ENCODE results near the gene A2M. TPM values are rescaled to one million over a fixed set of nuclear protein-coding genes. Genes with fewer than 3 reads are reported as not detected.

A2M gene
- total and polyA plus RNA-seq, 9 donors: 50.5 to 926 (median 222) TPM

GRCh38 chr12:9066755-9067423, 48.8 kb downstream of the A2M start:
- no peak for DNase-seq
- H3K4me1 ChIP-seq (ENCODE audit: insufficient read depth): peaks cover 4% of the 10 kb centered on the region
- no peaks in the 10 kb centered on the region for H3K9me3 ChIP-seq
- H3K27me3 ChIP-seq: no peaks in the 10 kb centered on the region
- no peak overlapping the region for H3K27ac ChIP-seq
- no peaks in the 10 kb centered on the region for H3K36me3 ChIP-seq
- H3K4me3 ChIP-seq: no peak overlapping the region
- intact Hi-C loops (cut with DNase I): no loop called here
- WGBS, 3 donors: 77 to 79% (median 78%) methylated on average over 3 of the region's 3 CpGs
- no peak for TF ChIP-seq POLR2A (IDR thresholded peaks at IDR 0.05)
- TF ChIP-seq, protein P1, sequence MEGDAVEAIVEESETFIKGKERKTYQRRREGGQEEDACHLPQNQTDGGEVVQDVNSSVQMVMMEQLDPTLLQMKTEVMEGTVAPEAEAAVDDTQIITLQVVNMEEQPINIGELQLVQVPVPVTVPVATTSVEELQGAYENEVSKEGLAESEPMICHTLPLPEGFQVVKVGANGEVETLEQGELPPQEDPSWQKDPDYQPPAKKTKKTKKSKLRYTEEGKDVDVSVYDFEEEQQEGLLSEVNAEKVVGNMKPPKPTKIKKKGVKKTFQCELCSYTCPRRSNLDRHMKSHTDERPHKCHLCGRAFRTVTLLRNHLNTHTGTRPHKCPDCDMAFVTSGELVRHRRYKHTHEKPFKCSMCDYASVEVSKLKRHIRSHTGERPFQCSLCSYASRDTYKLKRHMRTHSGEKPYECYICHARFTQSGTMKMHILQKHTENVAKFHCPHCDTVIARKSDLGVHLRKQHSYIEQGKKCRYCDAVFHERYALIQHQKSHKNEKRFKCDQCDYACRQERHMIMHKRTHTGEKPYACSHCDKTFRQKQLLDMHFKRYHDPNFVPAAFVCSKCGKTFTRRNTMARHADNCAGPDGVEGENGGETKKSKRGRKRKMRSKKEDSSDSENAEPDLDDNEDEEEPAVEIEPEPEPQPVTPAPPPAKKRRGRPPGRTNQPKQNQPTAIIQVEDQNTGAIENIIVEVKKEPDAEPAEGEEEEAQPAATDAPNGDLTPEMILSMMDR (IDR thresholded peaks at IDR 0.05): no peak
- no peak for TF ChIP-seq EP300 (IDR thresholded peaks at IDR 0.05)

DNA sequence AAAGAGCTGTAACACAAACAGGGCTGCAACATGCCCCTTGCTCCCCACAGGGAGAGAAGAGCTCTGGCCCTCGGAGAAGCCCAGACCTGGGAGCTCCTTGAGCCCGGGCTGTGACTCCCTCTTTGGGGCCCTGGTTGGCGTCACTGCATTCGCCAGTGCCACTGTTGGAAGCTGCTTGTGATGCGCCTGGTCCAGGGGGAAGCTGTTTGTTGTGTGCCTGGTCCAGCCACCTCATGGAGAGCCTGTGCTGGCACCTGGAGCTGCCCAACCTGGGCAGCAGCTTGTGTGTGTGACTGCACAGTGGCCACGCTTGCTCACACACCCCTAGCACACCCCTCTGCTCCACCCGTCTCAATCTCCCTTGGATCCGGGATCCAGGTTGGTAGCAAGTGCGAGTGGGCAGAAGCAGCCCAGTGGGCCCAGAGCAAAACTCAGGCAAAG, 49.5 kb downstream of the A2M start:
- H3K4me1 ChIP-seq (ENCODE audit: insufficient read depth): peaks cover 4% of the 10 kb centered on the region
- no peak overlapping the region for H3K4me3 ChIP-seq
- DNase-seq: peak in 1 of 5 donors; percentile 17
- H3K9me3 ChIP-seq: no peaks in the 10 kb centered on the region
- 95 to 99% (median 98%) methylated on average over 9 of the region's 9 CpGs for WGBS, 3 donors
- intact Hi-C loops (cut with DNase I): no loop called here
- no peaks in the 10 kb centered on the region for H3K27me3 ChIP-seq
- H3K27ac ChIP-seq: no peak overlapping the region
- no peaks in the 10 kb centered on the region for H3K36me3 ChIP-seq
- TF ChIP-seq EP300 (IDR thresholded peaks at IDR 0.05) (no peak), POLR2A (IDR thresholded peaks at IDR 0.05) (no peak)
- TF ChIP-seq, protein P1 (IDR thresholded peaks at IDR 0.05): no peak

DNA sequence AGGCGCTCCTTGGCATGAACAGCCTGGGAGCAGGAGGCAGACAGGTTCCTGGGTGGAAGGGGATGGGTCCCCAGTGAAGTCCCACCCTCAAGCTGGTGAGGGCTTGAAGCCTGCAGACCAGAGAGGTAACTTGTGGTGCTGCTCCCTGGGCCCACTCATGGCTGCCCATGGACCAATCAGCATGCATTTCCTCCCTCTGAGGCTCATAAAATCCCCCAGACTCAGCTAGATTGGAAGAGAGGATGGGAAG, 50.2 kb downstream of the A2M start:
- H3K9me3 ChIP-seq: no peaks in the 10 kb centered on the region
- intact Hi-C loops (cut with DNase I): no loop called here
- TF ChIP-seq POLR2A (IDR thresholded peaks at IDR 0.05) (no peak), EP300 (IDR thresholded peaks at IDR 0.05) (no peak)
- TF ChIP-seq, protein P1 (IDR thresholded peaks at IDR 0.05): no peak

DNA sequence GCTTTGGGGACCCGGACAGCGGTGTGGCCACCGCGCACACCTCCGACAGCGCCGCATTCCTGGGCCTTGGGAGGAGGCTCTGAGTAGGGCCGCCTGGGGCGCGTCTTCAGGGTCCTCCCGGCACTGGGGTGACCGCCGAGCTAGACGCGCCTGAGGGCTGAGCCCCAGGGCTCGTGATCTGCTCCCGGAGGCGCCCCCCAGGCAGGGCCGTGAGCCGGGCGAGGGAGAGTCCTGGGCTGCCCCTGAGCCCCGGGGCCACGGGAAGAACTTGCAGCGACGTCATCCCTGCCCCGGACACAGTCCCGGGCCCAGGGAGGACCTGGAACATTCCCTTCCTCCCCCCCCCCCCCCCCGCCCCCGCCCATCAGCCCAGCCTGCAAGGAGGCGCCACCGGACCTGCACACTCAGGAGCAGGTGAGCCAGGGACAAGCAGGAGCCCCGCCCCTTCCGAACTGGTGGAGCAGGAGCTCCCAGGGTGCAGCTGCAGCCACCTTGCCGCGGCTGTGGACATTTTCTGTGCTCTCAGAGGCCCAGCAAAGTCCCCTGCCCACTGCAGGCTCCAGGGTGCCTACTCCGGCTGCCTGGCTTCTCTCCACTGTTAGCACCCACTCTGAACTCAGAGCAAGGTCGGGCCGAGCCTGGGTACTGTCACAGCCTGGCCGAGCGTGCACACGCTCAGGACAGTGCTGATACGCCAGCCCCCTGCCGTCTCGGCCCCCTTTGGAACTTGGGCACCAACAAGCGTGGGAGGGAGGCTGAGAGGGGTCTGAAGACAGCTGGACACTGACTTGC, 50.7 kb downstream of the A2M start:
- 18 to 27% (median 20%) methylated on average over 31 to 45 of the region's 45 CpGs for WGBS, 3 donors
- Histone ChIP-seq H3K27ac (peak overlapping the region; percentile 80 to 99), H3K27me3 (no peaks in the 10 kb centered on the region), H3K36me3 (no peaks in the 10 kb centered on the region), H3K9me3 (no peaks in the 10 kb centered on the region), H3K4me3 (peak overlapping the region; percentile 99), H3K4me1 (ENCODE audit: insufficient read depth) (peaks cover 4% of the 10 kb centered on the region)
- DNase-seq: peak; percentile 76 to 84 (median 81)
- intact Hi-C loops (cut with DNase I): no loop called here
- TF ChIP-seq, protein P1 (IDR thresholded peaks at IDR 0.05): no peak
- TF ChIP-seq EP300 (IDR thresholded peaks at IDR 0.05) (no peak), POLR2A (IDR thresholded peaks at IDR 0.05) (peak; percentile 89)

More for the DNA sequence above, 50.2 kb downstream of the A2M start:
- Histone ChIP-seq H3K4me1 (ENCODE audit: insufficient read depth) (peaks cover 4% of the 10 kb centered on the region), H3K4me3 (peak overlapping the region; percentile 99), H3K27me3 (no peaks in the 10 kb centered on the region), H3K36me3 (no peaks in the 10 kb centered on the region), H3K27ac (peak overlapping the region in 1 of 2 donors; percentile 80)
- DNase-seq: no peak
- WGBS, 3 donors: 89 to 100% (median 93%) methylated on average over 1 of the region's 1 CpG

Data from ovary (tissue), 9 donors.